HL-60 (cell line): ENCODE results near the gene LHX4.

ENCODE experiments used
- GABPA ChIP-seq: IDR thresholded peaks from 2 replicates; pipeline ENCODE4 v1.6.1; 2012; ENCODE audit warnings: low read depth
- POLR2AphosphoS5 ChIP-seq: IDR thresholded peaks from 2 replicates; pipeline ENCODE4 v1.6.1; 2012; ENCODE audit warnings: low read depth
- TF ChIP-seq, protein P1 (sequence below): IDR thresholded peaks from one replicate; pipeline ENCODE4 v1.5.1; 2011; ENCODE audit warnings: low read length, control low read depth, inconsistent platforms; ENCODE audit not compliant: insufficient read depth

DNA sequence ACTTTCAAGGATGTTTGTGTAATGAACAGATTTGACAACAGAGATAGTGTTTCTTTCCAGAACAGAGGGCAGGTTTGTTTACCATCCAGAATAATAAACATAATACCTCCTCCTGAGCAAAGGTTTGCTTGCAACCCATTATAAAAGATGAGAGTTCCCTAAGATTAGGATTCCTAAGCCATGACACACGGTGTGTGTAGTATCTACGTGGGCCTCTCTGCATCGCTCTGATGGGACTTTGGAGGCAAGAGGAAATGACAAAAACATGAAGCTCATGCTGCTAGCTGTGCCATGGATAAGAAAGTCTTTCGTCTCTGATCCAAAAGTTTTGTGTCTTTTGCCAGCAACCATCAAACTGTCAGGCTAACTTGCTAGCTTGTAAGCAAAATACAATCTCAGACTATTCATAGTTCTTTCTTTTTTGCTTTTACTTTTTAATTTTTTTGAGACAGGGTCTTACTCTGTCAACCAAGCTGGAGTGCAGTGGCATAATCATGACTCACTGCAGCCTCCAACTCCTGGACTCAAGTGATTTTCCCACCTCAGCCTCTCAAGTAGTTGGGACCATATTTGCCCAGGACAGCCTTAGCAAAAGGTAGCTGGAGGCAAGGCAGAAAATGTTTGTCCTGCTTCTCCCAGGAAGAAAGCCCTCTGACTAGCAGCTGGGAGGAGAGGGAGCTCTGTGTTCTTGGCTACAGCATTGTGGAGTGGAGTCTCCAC, 81.1 kb downstream of the LHX4 start:
- TF ChIP-seq, protein P1, sequence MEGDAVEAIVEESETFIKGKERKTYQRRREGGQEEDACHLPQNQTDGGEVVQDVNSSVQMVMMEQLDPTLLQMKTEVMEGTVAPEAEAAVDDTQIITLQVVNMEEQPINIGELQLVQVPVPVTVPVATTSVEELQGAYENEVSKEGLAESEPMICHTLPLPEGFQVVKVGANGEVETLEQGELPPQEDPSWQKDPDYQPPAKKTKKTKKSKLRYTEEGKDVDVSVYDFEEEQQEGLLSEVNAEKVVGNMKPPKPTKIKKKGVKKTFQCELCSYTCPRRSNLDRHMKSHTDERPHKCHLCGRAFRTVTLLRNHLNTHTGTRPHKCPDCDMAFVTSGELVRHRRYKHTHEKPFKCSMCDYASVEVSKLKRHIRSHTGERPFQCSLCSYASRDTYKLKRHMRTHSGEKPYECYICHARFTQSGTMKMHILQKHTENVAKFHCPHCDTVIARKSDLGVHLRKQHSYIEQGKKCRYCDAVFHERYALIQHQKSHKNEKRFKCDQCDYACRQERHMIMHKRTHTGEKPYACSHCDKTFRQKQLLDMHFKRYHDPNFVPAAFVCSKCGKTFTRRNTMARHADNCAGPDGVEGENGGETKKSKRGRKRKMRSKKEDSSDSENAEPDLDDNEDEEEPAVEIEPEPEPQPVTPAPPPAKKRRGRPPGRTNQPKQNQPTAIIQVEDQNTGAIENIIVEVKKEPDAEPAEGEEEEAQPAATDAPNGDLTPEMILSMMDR: no peak
- TF ChIP-seq GABPA (no peak), POLR2AphosphoS5 (no peak)
